ENCODE data around the gene WDR91. TPM values are rescaled to one million over a fixed set of nuclear protein-coding genes. Genes with fewer than 3 reads are reported as not detected.

The WDR91 gene
- polyA plus RNA-seq, 1 donor = 9.6 TPM

DNA sequence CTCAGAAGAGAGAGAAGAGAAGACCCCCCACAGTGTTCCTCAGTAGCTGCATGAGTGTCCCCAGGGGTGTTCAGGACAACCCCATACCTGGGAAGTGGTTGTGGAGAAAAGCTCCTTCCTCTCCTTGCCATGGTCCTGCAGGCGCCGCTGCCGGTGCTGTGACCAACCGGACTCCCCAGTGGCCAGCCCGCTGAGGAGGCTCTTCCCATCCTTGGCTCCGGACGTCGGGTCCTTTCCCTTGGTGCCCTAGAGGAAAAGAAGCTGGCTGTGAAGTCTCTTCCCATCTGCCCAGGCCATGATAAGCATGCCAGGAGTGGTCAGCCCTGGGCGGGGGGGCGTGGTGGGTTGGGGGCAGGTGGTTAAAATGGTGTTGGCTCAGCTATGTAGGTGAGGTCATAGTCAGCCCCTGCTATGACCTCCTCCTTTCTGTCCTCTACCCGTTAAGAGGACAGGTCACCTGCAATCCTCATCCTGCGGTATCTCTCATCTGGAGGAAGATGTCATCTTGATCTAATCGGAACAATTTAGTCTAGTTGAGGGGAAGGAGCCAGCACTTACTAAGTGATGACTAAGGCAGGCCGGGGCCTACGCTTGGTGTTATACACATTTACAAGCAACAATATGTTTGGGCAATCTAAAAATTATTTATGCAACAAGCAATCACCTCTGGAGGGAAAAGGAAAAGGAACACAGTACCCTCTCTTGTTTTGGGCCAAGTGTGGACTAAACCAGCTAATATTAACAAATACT is 13.2 kb downstream of the WDR91 start:
- no peak for DNase-seq (ENCODE audit: low read depth)

DNA sequence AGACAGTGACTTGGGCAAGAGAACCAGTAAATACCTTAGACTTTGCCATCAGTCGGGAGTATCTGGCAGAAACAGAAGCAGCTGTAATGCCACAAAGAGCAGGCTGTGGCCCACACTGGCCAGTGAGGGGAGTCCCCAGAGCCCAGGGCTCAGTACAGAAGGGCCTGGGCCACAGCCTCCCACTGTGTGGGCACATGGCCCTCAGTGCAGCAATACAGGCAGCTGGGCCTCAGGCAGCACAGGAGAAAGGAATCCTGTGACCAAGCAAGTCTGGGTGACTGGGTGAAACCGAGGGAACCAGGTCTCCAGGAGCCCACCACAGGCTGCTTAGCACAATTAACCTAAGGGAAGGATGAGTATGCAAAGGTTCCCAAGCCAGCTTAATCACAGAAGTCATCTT is 14.0 kb downstream of the WDR91 start:
- DNase-seq (ENCODE audit: low read depth) = no peak

DNA sequence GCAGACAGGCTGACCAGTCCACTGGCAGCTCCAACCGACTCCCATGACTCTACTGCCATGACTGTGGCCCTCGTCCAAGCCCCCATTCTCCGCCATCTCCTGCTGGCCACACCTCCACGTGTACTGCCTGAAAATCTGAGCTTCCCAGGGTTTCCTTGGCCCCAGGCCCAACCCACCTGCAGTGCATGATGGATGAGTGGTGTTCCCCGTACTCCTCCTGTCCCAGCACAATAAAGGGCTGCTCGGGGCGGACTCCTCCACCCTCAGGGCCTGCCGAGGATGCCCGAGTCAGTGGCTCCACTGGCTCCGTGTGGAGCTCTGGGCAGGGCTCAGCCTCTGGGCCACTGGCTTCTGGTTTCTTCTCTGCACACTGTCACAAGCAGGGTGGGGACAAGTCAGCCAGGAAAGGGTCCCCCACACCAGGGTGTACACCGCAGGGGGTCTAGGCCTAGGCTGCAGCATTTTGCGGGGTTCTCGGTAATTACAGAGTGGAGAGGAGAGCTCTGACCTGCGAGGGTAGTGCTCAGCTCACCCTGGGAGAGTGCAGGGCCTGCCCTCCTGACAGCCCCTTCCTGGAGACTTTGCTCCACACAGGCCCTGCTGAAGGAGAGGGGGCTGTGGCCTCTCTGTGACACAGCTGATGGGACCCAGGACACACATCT is 15.2 kb downstream of the WDR91 start:
- no peak for DNase-seq (ENCODE audit: low read depth)

- DNase-seq (ENCODE audit: low read depth) = no peak
These were observed 16.2 kb downstream of the WDR91 start for GRCh38 chr7:135195156-135195555.

GRCh38 chr7:135194494-135195095 is 16.7 kb downstream of the WDR91 start:
- no peak for DNase-seq (ENCODE audit: low read depth)

- DNase-seq (ENCODE audit: low read depth) = no peak
These were observed 17.7 kb downstream of the WDR91 start for GRCh38 chr7:135193615-135194081.

- no peak for DNase-seq (ENCODE audit: low read depth)
These were observed 18.3 kb downstream of the WDR91 start for GRCh38 chr7:135192914-135193536.

DNA sequence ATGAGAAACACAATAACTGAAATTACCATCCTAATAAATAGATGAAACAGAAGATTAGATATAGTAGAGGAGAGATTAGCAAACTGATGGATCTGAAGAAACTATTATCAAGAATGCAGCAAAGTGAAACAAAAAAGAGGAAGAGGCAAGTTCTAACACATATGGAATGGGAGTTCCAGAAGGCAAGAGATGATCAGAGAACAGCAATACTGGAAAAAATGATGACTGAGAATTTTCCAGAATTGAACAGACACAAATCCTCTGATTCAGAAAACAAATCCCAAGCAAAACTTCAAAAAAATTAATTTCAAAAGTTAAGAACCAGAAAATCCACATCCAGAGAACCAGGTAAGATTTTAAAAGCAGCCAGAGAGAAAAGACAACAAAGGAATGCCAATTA is 20.6 kb downstream of the WDR91 start:
- DNase-seq (ENCODE audit: low read depth) = no peak

DNA sequence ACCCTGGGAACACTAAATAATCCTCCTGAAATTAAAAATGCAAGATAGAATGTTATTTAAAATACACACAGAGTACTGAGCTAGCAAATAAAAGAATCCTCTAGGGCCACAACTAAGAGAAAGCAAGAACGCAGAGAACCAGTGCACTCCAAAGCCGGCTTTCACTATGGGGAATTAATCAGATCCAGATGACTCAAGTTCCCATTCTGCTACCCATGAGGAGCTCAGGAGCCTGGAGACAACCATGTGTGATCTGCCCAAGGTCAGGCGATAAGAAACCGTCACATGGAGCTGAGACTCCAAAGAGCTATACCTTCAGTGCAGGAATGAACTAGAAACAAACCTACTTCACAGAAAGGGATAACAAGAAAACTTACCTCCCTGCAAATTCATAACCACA is 21.4 kb downstream of the WDR91 start:
- DNase-seq (ENCODE audit: low read depth) = no peak

- DNase-seq (ENCODE audit: low read depth) = no peak
These were observed 22.1 kb downstream of the WDR91 start for GRCh38 chr7:135189221-135189662.

DNA sequence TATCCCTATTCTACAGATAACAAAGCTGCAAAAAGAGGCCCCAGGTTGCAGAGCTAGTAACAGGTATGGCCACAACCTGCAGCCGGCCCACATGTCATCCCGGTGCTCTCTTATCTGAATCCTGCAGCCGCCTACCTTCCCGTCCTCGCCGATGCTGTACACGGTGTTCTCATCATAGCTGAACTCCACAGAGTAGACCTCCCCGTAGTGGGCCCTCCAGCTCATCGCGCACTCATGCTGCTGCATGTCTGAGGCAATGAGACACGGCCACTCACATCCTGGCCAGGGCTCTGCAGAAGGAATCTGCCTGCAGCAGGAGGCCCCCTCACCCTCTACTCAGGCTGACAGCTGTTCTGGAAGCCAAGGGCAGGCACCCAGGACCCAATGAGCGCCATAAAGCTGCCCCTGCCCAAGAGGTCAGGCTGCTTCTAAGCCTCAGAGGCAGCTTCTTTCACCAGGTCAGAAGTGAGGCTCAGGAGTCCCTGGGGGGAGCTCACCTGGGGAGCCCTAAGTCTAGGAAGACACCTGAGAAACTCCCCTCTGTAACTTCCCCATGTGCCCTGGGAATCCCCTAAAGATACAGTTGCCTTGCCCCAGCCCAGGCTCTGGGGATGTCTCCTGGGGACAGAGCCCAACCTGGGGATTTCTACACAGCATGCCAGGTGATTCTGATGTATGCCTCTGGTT is 22.9 kb downstream of the WDR91 start:
- DNase-seq (ENCODE audit: low read depth) = no peak

DNA sequence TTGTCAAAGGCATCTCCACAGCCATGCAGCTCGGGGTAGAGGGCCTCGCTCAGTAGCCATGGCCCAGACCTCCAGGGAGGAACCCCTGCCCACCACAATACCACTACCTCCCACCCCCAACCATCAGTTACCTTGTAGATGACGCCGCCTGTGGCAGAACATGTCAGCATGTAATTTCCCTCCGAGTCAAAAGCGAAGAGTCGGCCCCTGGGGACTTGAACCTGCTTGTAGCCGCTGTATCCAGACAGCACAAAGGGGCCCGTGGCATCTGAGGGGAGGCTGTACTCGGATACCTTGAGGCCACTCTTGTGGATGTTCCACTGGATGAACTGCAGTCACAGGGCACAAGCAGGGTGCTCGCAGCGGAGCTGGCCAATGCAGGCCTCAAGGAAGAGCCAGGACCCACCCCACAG is 24.5 kb downstream of the WDR91 start:
- no peak for DNase-seq (ENCODE audit: low read depth)

DNA sequence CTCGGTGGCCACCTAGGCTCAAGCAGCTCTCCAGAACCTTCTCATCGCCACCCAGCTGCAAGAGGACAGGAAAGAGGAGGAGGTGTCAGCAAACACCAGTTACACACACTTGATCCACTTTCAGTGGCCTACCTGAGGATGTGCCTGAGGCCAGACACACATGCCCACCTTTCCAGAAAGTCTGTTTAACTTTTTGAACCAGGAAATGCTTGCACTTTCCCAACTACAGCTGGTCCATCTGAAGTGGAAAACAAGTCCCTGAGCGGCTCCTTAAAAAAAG is 25.1 kb downstream of the WDR91 start:
- no peak for DNase-seq (ENCODE audit: low read depth)

- no peak for DNase-seq (ENCODE audit: low read depth)
These were observed 25.7 kb downstream of the WDR91 start for GRCh38 chr7:135185471-135186260.

DNA sequence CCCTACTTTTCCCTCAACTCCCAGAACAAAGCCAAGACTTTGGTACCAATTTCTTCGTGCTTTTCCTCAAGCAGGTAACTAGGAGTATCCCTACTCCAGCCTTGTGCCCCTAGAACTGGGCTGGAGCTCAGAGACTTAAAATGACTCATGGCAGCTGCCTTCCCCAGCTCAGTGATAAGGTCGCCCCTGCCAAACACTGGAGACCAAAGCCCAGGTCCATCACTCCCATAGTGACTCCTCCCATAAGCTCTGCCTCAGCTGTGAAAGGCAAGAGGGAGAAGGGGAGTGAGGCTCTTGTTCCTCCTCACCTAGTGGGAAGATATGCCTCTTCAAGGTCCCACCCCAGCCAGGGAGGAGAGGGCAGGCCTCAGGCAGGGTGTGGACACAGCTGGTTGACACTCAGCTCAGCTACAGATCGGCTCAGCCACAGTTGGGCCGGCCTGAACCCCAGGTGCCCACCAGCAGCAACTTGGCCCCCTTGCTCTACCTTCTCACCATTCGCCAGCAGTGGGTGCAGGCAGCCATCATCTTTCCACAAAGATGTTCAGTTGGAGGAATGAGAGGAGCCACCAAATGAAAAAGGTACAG is 27.0 kb downstream of the WDR91 start:
- no peak for DNase-seq (ENCODE audit: low read depth)

GRCh38 chr7:135183478-135183877 is 27.8 kb downstream of the WDR91 start:
- no peak for DNase-seq (ENCODE audit: low read depth)

DNA sequence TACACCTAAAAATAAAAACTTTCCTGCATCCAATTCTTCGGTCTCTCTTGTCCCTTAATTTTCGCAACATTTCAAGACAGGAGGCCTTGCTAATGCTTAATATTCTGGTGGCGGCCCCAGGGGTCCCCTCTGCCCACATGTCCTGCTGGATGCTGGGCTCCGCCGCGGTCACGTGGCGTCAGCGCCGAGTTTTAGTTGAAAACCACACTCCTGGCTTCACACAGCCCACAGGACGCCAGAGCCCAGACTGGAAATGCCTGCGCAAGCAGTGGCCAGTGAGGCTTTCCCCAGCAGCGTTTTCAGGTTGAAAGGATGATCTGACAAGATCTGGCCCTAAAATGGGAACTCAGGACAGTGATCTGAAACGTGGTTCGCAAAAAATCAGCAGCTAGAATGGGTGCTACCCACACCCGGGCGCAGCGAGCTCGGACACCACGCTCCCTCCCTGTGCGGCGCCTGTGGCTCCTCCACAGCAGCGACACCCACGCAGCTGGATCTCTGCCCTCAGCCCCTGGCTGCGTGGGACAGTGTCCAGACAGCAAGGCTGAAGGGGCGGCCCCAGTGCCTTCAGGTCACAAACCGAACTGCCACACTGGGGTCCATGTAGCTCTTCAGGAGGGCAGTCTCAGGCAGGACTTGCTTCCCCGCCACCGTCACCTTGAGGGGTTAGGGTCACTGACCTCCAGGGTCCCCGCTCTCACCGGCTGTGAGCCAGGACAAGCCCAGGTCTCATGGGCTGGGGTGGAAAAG is 29.2 kb downstream of the WDR91 start:
- no peak for DNase-seq (ENCODE audit: low read depth)

DNA sequence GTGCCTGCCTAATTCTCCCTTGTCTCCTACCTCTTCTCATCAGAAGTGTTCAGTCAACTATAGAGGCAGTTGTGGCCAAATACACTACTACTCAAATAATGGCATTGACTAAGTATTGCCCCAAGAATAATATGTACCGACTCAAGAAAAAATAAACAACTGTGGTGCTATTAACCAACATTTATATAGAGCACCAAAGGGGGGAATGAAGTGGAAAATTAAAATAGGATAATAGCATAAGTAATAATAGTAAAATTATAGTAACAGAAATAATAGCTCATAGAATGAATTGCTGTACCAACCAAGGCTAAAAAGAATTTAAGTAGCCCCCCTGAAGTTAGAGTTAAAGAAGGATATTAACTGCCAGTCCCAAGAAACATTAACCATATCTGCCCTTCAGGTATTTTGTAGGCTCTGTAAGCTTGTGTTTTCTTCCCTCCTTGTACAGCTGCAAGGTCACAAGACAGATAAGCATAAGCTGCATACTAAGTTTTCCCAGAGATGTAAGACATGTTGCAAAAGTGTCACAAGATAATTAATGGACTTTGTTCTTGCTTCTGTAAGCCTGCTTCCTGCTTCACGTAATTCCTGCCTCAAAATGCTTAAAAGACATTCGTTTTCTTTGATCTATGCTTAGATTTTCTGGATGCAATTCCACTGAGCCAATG is 29.9 kb downstream of the WDR91 start:
- DNase-seq (ENCODE audit: low read depth) = no peak

GRCh38 chr7:135180122-135180521 is 31.2 kb downstream of the WDR91 start:
- DNase-seq (ENCODE audit: low read depth) = no peak
